K562 (cell line): ENCODE results near the gene HDGFL2. TPM values are rescaled to one million over a fixed set of nuclear protein-coding genes. Genes with fewer than 3 reads are reported as not detected.

Experiments used
- ATAC-seq: fragments of 200-7000 bp; cut with Tn5 transposase; 3 replicates; pipeline ENCODE4 v1.9.1; 2020; ENCODE audit warnings: moderate library complexity
- BruUV-seq: library from RNA; stranded (reverse); fragments of 400-500 nt; replicated peaks from 2 replicates; lab custom pipeline; 2021; lab: Mats Ljungman, UMichigan
- CTCF ChIA-PET: fragments of 300-600 bp; formaldehyde crosslinking; extraction: SDS; loops from one replicate; lab custom pipeline; 2021; ENCODE audit warnings: low intra/inter-chr PET ratio; lab: Yijun Ruan, JAX
- POLR2A ChIA-PET: fragments of 300-600, 350-650 bp; sonication (Branson Sonifier 250); formaldehyde crosslinking; extraction: SDS; loops from one replicate; lab custom pipeline; 2021; ENCODE audit warnings: antibody characterized with exemption, inconsistent platforms; lab: Yijun Ruan, JAX
- DNase-seq, 4 experiments: peaks; one replicate each; pipeline versions ENCODE4 v3.0.0 to v3.0.0-alpha.2; 2011 to 2018; ENCODE audit warnings: low spot score in 3 of 4, mixed read lengths in 3 of 4; ENCODE audit errors: extremely low read depth in 1 of 4
- FAIRE-seq: peaks from 2 replicates; lab custom pipeline; 2011; peaks lifted over from hg19 to GRCh38; lab: Jason Lieb, UNC
- H2AFZ ChIP-seq: 2 replicates; pipeline ENCODE4 v1.6.0; 2011; ENCODE audit warnings: low read depth, low read length, control low read depth, inconsistent platforms
- H3K27ac ChIP-seq: fragments of 200-600 bp; 3 replicates; pipeline ENCODE4 v1.8.0; 2011; ENCODE audit warnings: low read depth, mild to moderate bottlenecking, control low read depth, inconsistent platforms, low read length, moderate library complexity, mixed read lengths; ENCODE audit errors: extremely low read depth
- H3K27me3 ChIP-seq, 2 experiments: fragments of 300-600 bp in 1 of 2; 2 replicates in 1 of 2; 3 replicates in 1 of 2; pipeline versions ENCODE4 v1.6.0 to v1.8.0; 2011; ENCODE audit warnings: inconsistent platforms in 2 of 2, low read length in 2 of 2, mild to moderate bottlenecking in 1 of 2, mixed read lengths in 1 of 2, moderate library complexity in 1 of 2; ENCODE audit not compliant: control insufficient read depth in 2 of 2, insufficient read depth in 2 of 2
- H3K36me3 ChIP-seq: fragments of 300-600 bp; 3 replicates; pipeline ENCODE4 v1.8.0; 2011; ENCODE audit warnings: mild to moderate bottlenecking, low read length, inconsistent platforms; ENCODE audit not compliant: control insufficient read depth, insufficient read depth
- H3K4me1 ChIP-seq, 2 experiments: fragments of 200-600 bp in 1 of 2; replicated peaks in 1 of 2; 2 replicates in 1 of 2; 3 replicates in 1 of 2; pipeline versions ENCODE4 v1.5.1 to v1.8.0; 2011; ENCODE audit warnings: inconsistent platforms in 2 of 2, low read length in 2 of 2, mild to moderate bottlenecking in 1 of 2, mixed read lengths in 1 of 2, moderate library complexity in 1 of 2; ENCODE audit not compliant: control insufficient read depth in 2 of 2, insufficient read depth in 2 of 2
- H3K4me2 ChIP-seq: 2 replicates; pipeline ENCODE4 v1.6.1; 2011; ENCODE audit warnings: low read length, control low read depth, inconsistent platforms, mixed read lengths; ENCODE audit not compliant: insufficient read depth
- H3K4me3 ChIP-seq: fragments of 200-600 bp; sonication (generic), shearing (Covaris generic); 2 replicates; pipeline ENCODE4 v1.5.1; 2016; ENCODE audit warnings: control low read depth, inconsistent platforms
- H3K79me2 ChIP-seq: fragments of 200-600 bp; 3 replicates; pipeline ENCODE4 v1.8.0; 2011; ENCODE audit warnings: low read length, inconsistent platforms; ENCODE audit not compliant: control insufficient read depth, insufficient read depth
- H3K9ac ChIP-seq, 2 experiments: 2 replicates each; pipeline versions ENCODE4 v1.6.0 to v1.6.1; 2011; ENCODE audit warnings: low read depth in 2 of 2, low read length in 2 of 2, control low read depth in 1 of 2, inconsistent platforms in 1 of 2, mild to moderate bottlenecking in 1 of 2, mixed read lengths in 1 of 2; ENCODE audit not compliant: insufficient read depth in 1 of 2
- H3K9me1 ChIP-seq: one replicate; pipeline ENCODE4 v1.6.0; 2011; ENCODE audit warnings: inconsistent platforms, mild to moderate bottlenecking, low read length, moderate library complexity; ENCODE audit not compliant: control insufficient read depth, insufficient read depth
- H3K9me3 ChIP-seq: replicated peaks from 2 replicates; pipeline ENCODE4 v1.5.1; 2011; ENCODE audit warnings: low read depth, low read length, inconsistent platforms; ENCODE audit not compliant: control insufficient read depth, insufficient read depth
- H4K20me1 ChIP-seq: replicated peaks from 2 replicates; pipeline ENCODE4 v1.6.1; 2011; ENCODE audit warnings: low read length, inconsistent platforms, mixed read lengths; ENCODE audit not compliant: control insufficient read depth, insufficient read depth
- BCOR ChIP-seq: fragments of 450-650 bp; IDR thresholded peaks from 2 replicates; pipeline ENCODE4 v1.6.1; 2016
- CBFA2T2 ChIP-seq: fragments of 450-650 bp; conservative IDR thresholded peaks from 2 replicates; pipeline ENCODE4 v1.6.1; 2017; ENCODE audit warnings: mild to moderate bottlenecking
- FOXP1 ChIP-seq: sonication (generic); formaldehyde crosslinking; IDR thresholded peaks from 2 replicates; pipeline ENCODE4 v1.8.0; 2022; ENCODE audit warnings: mild to moderate bottlenecking, missing genetic modification reagents
- KAT7 ChIP-seq: sonication (generic); formaldehyde crosslinking; IDR thresholded peaks from 2 replicates; pipeline ENCODE4 v1.8.0; 2022; ENCODE audit warnings: missing genetic modification reagents, mild to moderate bottlenecking, borderline replicate concordance
- PHB2 ChIP-seq: fragments of 450-650 bp; IDR thresholded peaks from 2 replicates; pipeline ENCODE4 v1.6.1; 2017; ENCODE audit warnings: low read depth
- SLC30A9 ChIP-seq: fragments of 250-450 bp; sonication (Bioruptor Pico); IDR thresholded peaks from 2 replicates; pipeline ENCODE4 v1.8.0; 2022; ENCODE audit warnings: mild to moderate bottlenecking, moderate library complexity
- SMAD2 ChIP-seq: fragments of 150-350 bp; IDR thresholded peaks from 2 replicates; pipeline ENCODE4 v1.6.1; 2014; ENCODE audit warnings: low read depth, mild to moderate bottlenecking, low read length
- SMARCA4 ChIP-seq: fragments of 450-650 bp; IDR thresholded peaks from 2 replicates; pipeline ENCODE4 v1.6.1; 2016
- ZNF12 ChIP-seq: sonication (generic); formaldehyde crosslinking; IDR thresholded peaks from 2 replicates; pipeline ENCODE4 v1.4.0; 2020; ENCODE audit warnings: mild to moderate bottlenecking, missing genetic modification reagents
- ZNF232 ChIP-seq: sonication (generic); formaldehyde crosslinking; IDR thresholded peaks from 2 replicates; pipeline ENCODE4 v1.8.0; 2022; ENCODE audit warnings: mild to moderate bottlenecking, missing genetic modification reagents
- ZNF586 ChIP-seq: fragments of 450-650 bp; formaldehyde crosslinking; conservative IDR thresholded peaks from 2 replicates; pipeline ENCODE4 v1.4.0; 2020; ENCODE audit warnings: mild to moderate bottlenecking, moderate library complexity
- ZNF644 ChIP-seq: fragments of 200-800 bp; sonication (Bioruptor generic); IDR thresholded peaks from 2 replicates; pipeline ENCODE4 v1.6.1; 2016; ENCODE audit warnings: low read depth, missing genetic modification characterization, missing compliant biosample characterization
- WGBS: fragments of 100-300 bp; shearing (Covaris generic); methylation state at CpG from one replicate; pipeline ENCODE4 v1.1.6; 2016; ENCODE audit warnings: low coverage, mixed read lengths; ENCODE audit not compliant: insufficient coverage; ENCODE audit errors: missing lambda C conversion rate; 5-methylcytosine and 5-hydroxymethylcytosine counted together
- in situ Hi-C: fragments of 300-500 bp; cut with MboI; formaldehyde crosslinking; loops from 4 replicates; pipeline ENCODE4 v1.15.0; 2018; ENCODE audit warnings: inconsistent platforms, mixed read lengths
- intact Hi-C: fragments of 100-400 bp; cut with micrococcal nuclease; formaldehyde crosslinking; loops from 2 replicates; pipeline ENCODE4 v1.14.2; 2022
- polyA plus RNA-seq, 8 experiments: library from polyadenylated mRNA; depleted of rRNA in 4 of 8; stranded (reverse) in 5 of 8; unstranded in 3 of 8; fragments of >200 nt; fragmentation: Nextera tagmentation in 2 of 8; fragmentation: Illumina TruSeq in 1 of 8; extraction: Ambion mirVana in 2 of 8; extraction: Trizol in 1 of 8; gene quantifications; 2 replicates each; pipeline versions ENCODE4 v1.2.1 to v1.2.3, GENCODE V29; 2011 to 2014; ENCODE audit warnings: inconsistent platforms in 1 of 8, missing spikeins in 1 of 8
- total RNA-seq, 7 experiments: library from RNA; depleted of rRNA in 6 of 7; stranded (reverse); fragments of >200 nt in 6 of 7; fragmentation: Illumina TruSeq in 2 of 7; extraction: Trizol in 2 of 7; gene quantifications; 2 replicates each; pipeline versions ENCODE4 v1.2.1 to v1.2.3, GENCODE V29; 2011 to 2021; ENCODE audit warnings: low replicate concordance in 1 of 7
- TF ChIP-seq, protein P1 (sequence below), 3 experiments: fragments of 200-800 bp in 1 of 3; sonication (Bioruptor generic) in 1 of 3; sonication (generic) in 1 of 3; formaldehyde crosslinking in 1 of 3; IDR thresholded peaks; 2 replicates each; pipeline versions ENCODE4 v1.6.1 to v1.8.0; 2016 to 2022; ENCODE audit warnings: mild to moderate bottlenecking in 2 of 3, missing compliant biosample characterization in 2 of 3, missing genetic modification characterization in 2 of 3, missing genetic modification reagents in 1 of 3
- TF ChIP-seq, protein P2 (sequence below), 3 experiments: fragments of 200-800 bp in 1 of 3; fragments of 250-450 bp in 1 of 3; fragments of 450-650 bp in 1 of 3; sonication (Bioruptor Pico) in 1 of 3; sonication (Bioruptor generic) in 1 of 3; formaldehyde crosslinking in 1 of 3; IDR thresholded peaks; 2 replicates each; pipeline versions ENCODE4 v1.6.1 to v1.8.0; 2016 to 2022; ENCODE audit warnings: mild to moderate bottlenecking in 2 of 3, missing genetic modification characterization in 2 of 3, missing compliant biosample characterization in 1 of 3, moderate library complexity in 1 of 3
- TF ChIP-seq, protein P3 (sequence below): fragments of 450-650 bp; formaldehyde crosslinking; IDR thresholded peaks from 2 replicates; pipeline ENCODE4 v1.4.0; 2020; ENCODE audit warnings: mild to moderate bottlenecking

The HDGFL2 gene
- total and polyA plus RNA-seq, 9 of the 15 experiments (the other 6 are each of a cell fraction or from before 2014, with no cell fraction given) = 0.13 to 61.7 (median 16.0) TPM

DNA sequence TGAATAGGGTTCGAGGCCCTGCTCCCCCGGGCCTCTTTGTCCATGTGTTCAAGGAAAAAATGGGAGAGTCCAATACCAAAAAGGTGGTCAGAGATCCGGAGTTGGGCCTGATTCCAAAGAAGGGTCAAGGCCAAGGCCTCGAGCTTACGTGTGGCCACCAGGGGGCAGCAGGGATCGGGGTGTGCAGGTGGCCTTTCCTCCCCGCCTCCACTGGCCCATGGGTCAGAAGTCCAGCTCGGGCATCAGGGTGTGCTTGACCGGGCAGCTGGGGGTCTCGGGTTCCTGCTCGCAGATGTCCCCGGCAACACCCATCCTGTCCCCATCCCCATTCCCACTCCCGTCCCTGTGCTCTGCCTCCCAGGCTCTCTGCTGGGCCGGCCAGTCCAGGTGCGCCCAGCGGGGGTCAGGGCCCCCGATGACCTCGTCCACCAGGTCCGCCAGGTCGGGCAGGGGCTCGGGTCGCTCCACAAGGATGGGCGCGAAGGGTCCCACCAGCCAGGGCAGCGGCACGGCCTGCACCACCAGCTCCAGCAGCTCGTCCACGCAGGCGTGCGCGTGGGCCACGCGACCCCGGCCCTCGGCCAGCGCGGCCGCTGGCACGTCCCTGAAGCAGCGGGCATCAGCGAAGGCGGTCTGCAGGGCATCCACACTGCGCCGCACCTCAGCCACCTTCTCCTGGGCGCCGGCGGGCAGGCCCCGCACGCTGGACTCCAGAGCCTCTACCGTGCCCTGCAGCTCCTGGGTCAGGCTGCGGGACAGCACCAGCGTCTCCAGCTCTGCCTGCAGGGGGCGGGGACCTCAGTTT lies 51.4 kb downstream of the HDGFL2 start:
- Histone ChIP-seq H3K79me2 (no peaks in the 10 kb centered on the region), H4K20me1 (0 out of 2 replicates have a peak, but pooled peaks cover 3% of the 10 kb centered on the region), H3K9me1 (no peaks in the 10 kb centered on the region), H3K4me1 (peaks cover 0 to 36% of the 10 kb centered on the region in 2 experiments; a peak in 4 of 5 replicates), H3K4me2 (no peak overlapping the region), H3K36me3 (no peaks in the 10 kb centered on the region), H2AFZ (no peak overlapping the region), H3K27me3 (no peaks in the 10 kb centered on the region; a peak in 1 of 5 replicates), H3K4me3 (no peak overlapping the region), H3K9me3 (no peaks in the 10 kb centered on the region), H3K27ac (no peak overlapping the region), H3K9ac (peak overlapping the region in 1 of 2 experiments; percentile 7; a peak in 2 of 4 replicates)
- FAIRE-seq (peak; percentile 83), ATAC-seq (peak; percentile 83), DNase-seq (peak; percentile 79 to 86 (median 82))
- in situ Hi-C loops = no loop called here
- ChIA-PET CTCF (interaction anchor here (0.7 to 2.1 kb wide), 5 partner anchors 113 to 280 kb away, joined by 3 to 9 read pairs (median 3); no protein-coding TSS in a partner anchor), POLR2A (interaction anchor here (0.5 to 1.9 kb wide), 5 partner anchors 11 to 276 kb away, joined by 3 to 8 read pairs (median 3); partner anchors contain the start of genes PLIN5 and YJU2)
- intact Hi-C loops = no loop called here
- 34% methylated on average over 28 of the region's 53 CpGs for WGBS
- no TSS peak for BruUV-seq
- TF ChIP-seq SMAD2 (no peak), ZNF232 (CRISPR knock-in tag) (no peak), ZNF12 (no peak), ZNF644 (tag) (no peak), KAT7 (CRISPR knock-in tag) (no peak), SMARCA4 (no peak), CBFA2T2 (no peak), ZNF586 (CRISPR knock-in tag) (no peak), BCOR (no peak), FOXP1 (CRISPR knock-in tag) (no peak), SLC30A9 (CRISPR knock-in tag) (no peak), PHB2 (no peak)
- TF ChIP-seq, protein P1, sequence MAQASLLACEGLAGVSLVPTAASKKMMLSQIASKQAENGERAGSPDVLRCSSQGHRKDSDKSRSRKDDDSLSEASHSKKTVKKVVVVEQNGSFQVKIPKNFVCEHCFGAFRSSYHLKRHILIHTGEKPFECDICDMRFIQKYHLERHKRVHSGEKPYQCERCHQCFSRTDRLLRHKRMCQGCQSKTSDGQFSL (CRISPR knock-in tag; IDR thresholded peaks at IDR 0.05) = no peak
- TF ChIP-seq, protein P1 (tag; IDR thresholded peaks at IDR 0.05) = no peak
- TF ChIP-seq, protein P2, sequence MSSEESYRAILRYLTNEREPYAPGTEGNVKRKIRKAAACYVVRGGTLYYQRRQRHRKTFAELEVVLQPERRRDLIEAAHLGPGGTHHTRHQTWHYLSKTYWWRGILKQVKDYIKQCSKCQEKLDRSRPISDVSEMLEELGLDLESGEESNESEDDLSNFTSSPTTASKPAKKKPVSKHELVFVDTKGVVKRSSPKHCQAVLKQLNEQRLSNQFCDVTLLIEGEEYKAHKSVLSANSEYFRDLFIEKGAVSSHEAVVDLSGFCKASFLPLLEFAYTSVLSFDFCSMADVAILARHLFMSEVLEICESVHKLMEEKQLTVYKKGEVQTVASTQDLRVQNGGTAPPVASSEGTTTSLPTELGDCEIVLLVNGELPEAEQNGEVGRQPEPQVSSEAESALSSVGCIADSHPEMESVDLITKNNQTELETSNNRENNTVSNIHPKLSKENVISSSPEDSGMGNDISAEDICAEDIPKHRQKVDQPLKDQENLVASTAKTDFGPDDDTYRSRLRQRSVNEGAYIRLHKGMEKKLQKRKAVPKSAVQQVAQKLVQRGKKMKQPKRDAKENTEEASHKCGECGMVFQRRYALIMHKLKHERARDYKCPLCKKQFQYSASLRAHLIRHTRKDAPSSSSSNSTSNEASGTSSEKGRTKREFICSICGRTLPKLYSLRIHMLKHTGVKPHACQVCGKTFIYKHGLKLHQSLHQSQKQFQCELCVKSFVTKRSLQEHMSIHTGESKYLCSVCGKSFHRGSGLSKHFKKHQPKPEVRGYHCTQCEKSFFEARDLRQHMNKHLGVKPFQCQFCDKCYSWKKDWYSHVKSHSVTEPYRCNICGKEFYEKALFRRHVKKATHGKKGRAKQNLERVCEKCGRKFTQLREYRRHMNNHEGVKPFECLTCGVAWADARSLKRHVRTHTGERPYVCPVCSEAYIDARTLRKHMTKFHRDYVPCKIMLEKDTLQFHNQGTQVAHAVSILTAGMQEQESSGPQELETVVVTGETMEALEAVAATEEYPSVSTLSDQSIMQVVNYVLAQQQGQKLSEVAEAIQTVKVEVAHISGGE (CRISPR knock-in tag; IDR thresholded peaks at IDR 0.05) = no peak
- TF ChIP-seq, protein P3, sequence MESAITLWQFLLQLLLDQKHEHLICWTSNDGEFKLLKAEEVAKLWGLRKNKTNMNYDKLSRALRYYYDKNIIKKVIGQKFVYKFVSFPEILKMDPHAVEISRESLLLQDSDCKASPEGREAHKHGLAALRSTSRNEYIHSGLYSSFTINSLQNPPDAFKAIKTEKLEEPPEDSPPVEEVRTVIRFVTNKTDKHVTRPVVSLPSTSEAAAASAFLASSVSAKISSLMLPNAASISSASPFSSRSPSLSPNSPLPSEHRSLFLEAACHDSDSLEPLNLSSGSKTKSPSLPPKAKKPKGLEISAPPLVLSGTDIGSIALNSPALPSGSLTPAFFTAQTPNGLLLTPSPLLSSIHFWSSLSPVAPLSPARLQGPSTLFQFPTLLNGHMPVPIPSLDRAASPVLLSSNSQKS (CRISPR knock-in tag) = no peak
